Fibroblast of skin of left quadriceps (primary cell): ENCODE data around the gene CLEC16A.

ENCODE experiments used
- DNase-seq, 2 experiments: peaks; one replicate each; pipeline ENCODE4 v3.0.0-alpha.2; 2013; ENCODE audit warnings: low read depth in 2 of 2

The CLEC16A gene

DNA sequence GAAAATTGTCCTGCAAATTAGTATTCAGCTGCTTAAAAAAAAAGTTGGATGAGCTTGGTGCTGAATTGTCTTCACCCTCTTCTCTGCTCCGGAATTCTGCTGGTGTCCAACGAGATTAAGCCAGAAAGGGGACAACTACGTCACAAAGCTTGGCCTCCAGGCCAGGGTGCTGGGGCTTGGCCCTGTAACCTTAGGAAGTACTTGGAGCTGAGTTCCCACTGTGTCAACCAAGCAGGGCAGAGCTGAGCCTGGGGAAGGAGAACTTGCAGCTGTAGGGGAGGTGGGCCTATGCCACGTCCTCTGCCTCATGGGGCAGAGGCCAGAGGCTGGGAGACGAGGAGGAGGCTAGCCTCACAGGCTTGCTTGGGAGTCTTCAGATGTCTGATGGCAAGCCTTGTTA lies 71.2 kb downstream of the CLEC16A start:
- no peak for DNase-seq

DNA sequence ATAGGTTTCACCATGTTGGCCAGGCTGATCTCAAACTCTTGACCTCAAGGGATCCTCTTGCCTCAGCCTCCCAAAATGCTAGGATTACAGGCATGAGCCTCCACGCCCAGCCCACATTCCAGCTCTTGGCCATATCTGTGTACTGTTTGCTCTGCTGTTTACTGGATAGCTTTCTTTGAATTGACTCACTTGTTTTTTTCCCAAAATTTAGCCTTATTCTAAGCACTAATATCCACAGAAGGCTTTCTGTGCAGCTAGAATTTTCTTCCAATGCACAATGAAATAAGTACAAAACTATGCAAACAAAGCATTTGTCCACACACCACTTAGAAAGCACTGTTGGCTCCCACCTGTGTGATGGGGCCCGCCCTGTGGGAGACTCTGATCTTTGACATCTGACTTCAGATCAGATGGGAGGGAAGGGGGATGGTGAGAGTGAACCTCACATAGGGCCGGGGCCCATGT lies 72.2 kb downstream of the CLEC16A start:
- DNase-seq = no peak

DNA sequence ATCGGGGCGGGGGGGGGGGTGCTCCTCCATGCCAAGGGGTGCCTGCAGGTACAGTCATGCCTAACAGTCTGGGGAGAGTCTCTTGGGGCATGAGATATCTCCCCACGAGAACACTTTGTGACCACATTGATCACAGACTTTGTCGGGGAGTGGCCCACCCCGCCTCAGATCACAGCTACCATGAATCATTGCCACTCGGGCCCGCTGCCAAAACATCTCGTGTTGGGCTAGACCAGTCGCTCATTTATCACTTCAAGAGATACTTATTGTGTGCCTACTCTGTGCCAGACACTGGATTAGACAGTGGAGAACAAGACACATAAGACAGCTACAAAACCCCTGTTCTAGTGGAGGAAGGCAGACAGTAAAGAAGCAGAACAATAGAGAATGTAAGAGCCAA lies 72.6 kb downstream of the CLEC16A start:
- DNase-seq = no peak

- DNase-seq = no peak
These were observed 73.1 kb downstream of the CLEC16A start for GRCh38 chr16:11017499-11017898.

GRCh38 chr16:11020388-11020787 lies 76.0 kb downstream of the CLEC16A start:
- DNase-seq = no peak

- DNase-seq = peak; percentile 63 to 67
These were observed 76.6 kb downstream of the CLEC16A start for GRCh38 chr16:11020792-11021551.

GRCh38 chr16:11022002-11022401 lies 77.6 kb downstream of the CLEC16A start:
- DNase-seq = no peak

- no peak for DNase-seq
These were observed 79.1 kb downstream of the CLEC16A start for GRCh38 chr16:11023262-11024039.

DNA sequence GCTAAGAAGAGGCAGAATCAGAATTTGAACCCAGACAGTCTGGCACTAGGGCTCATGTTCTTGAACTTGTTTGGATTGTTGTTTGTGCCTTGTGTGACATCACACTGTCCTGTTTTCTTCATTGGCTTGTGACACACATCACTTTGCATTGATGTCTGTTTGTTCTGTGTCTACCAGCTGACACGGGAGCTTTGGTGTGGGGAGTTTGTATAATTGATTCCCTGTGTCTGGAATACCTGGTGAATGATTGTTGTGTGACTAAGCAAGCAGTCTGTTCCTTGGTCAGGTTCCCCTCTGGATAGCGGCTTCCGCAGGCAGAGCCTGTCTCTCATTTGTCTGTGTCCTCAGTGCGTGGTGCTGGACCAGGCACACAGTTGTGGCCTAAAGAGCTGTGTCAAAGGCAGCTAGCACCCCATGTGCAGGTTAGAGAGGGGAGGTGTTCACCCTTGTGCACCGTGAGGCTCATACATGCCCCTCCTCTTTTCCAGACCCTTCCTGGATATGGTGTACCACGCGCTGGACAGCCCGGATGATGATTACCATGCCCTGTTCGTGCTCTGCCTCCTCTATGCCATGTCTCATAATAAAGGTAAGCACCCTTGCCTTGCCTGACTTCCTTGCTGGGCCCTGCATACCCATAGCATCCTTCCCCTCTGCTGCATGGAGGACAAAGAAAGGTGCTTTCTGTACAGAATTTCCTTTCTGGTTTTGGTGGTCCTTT lies 80.1 kb downstream of the CLEC16A start:
- DNase-seq = no peak

GRCh38 chr16:11025120-11025531 lies 80.8 kb downstream of the CLEC16A start:
- no peak for DNase-seq

DNA sequence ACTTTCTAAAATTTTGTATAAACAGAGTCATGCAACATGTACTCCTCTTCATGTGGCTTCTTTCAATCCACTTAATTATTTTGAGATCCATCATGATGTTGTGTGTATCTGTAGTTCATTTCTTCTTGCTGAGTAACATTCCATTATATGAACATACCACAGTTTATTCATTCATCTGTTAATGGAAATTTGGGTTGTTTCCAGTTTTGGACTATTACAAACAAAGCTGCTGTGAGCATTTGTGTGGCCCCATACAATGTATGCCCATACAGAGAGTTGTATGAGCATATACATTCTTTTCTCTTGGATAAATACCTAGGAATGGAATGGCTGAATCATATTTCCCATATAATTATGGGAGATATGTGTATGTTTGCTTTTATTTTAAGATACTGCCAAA lies 85.6 kb downstream of the CLEC16A start:
- peak; percentile 89 to 91 for DNase-seq

- no peak for DNase-seq
These were observed 86.7 kb downstream of the CLEC16A start for GRCh38 chr16:11030990-11031510.

GRCh38 chr16:11032000-11032921 lies 87.9 kb downstream of the CLEC16A start:
- no peak for DNase-seq

DNA sequence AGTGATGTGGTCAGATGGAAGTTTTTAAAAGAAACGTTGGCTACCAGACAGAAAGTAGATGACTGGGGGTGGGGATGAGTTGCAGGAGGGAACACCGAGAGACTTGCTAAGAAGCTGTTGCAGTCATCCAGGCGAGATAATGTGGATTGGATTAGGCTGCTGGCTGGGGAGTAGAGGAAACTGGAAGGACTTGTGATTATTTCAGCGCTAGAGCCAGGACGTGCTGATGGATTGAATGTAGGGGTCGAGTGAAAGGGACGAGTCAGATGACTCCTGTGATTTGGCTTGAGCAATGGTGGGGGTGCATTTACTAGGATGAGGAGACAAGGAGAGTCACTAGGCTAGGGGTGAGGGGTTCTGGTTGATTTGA lies 88.5 kb downstream of the CLEC16A start:
- peak; percentile 80 to 81 for DNase-seq

- DNase-seq = peak; percentile 84 to 88
These were observed 89.5 kb downstream of the CLEC16A start for GRCh38 chr16:11033629-11034420.

GRCh38 chr16:11034481-11034931 lies 90.1 kb downstream of the CLEC16A start:
- no peak for DNase-seq

GRCh38 chr16:11035096-11035495 lies 90.7 kb downstream of the CLEC16A start:
- no peak for DNase-seq

GRCh38 chr16:11036040-11036439 lies 91.7 kb downstream of the CLEC16A start:
- no peak for DNase-seq

GRCh38 chr16:11036868-11037410 lies 92.6 kb downstream of the CLEC16A start:
- DNase-seq = no peak

- DNase-seq = no peak
These were observed 93.9 kb downstream of the CLEC16A start for GRCh38 chr16:11038305-11038704.
